Bronchial epithelial cell (primary cell): ENCODE measurements around the gene ZNF853. TPM values are rescaled to one million over a fixed set of nuclear protein-coding genes. Genes with fewer than 3 reads are reported as not detected.

Source experiments
- DNase-seq: peaks from one replicate; pipeline ENCODE4 v3.0.0-alpha.2; 2010; ENCODE audit warnings: low read depth
- FAIRE-seq: peaks from 2 replicates; lab custom pipeline; 2011; peaks lifted over from hg19 to GRCh38; lab: Jason Lieb, UNC
- H3K27me3 ChIP-seq: 2 replicates; pipeline ENCODE4 v1.5.1; 2011; ENCODE audit warnings: low read length; ENCODE audit not compliant: control insufficient read depth, insufficient read depth
- H3K36me3 ChIP-seq: 2 replicates; pipeline ENCODE4 v1.5.1; 2011; ENCODE audit warnings: low read length; ENCODE audit not compliant: control insufficient read depth, insufficient read depth
- H3K4me3 ChIP-seq: 2 replicates; pipeline ENCODE4 v1.5.1; 2011; ENCODE audit warnings: mild to moderate bottlenecking, low read depth, low read length, control low read depth
- total RNA-seq: library from RNA; depleted of rRNA; stranded (reverse); fragments of >200 nt; gene quantifications from 2 replicates; pipeline ENCODE4 v1.2.1, GENCODE V29; 2014
- TF ChIP-seq, protein P1 (sequence below): IDR thresholded peaks from 2 replicates; pipeline ENCODE4 v1.5.1; 2011; ENCODE audit warnings: mild to moderate bottlenecking, moderate library complexity, low read length, control low read depth, inconsistent platforms; ENCODE audit not compliant: insufficient read depth, severe bottlenecking

ZNF853 gene
- total RNA-seq, 1 donor from 2014 or later, result 0.53 TPM

- no peaks in the 10 kb centered on the region for H3K36me3 ChIP-seq
- H3K4me3 ChIP-seq, result no peak overlapping the region
- DNase-seq (no peak), FAIRE-seq (peak; percentile 18)
- H3K27me3 ChIP-seq, result peaks cover 3% of the 10 kb centered on the region
- TF ChIP-seq, protein P1, sequence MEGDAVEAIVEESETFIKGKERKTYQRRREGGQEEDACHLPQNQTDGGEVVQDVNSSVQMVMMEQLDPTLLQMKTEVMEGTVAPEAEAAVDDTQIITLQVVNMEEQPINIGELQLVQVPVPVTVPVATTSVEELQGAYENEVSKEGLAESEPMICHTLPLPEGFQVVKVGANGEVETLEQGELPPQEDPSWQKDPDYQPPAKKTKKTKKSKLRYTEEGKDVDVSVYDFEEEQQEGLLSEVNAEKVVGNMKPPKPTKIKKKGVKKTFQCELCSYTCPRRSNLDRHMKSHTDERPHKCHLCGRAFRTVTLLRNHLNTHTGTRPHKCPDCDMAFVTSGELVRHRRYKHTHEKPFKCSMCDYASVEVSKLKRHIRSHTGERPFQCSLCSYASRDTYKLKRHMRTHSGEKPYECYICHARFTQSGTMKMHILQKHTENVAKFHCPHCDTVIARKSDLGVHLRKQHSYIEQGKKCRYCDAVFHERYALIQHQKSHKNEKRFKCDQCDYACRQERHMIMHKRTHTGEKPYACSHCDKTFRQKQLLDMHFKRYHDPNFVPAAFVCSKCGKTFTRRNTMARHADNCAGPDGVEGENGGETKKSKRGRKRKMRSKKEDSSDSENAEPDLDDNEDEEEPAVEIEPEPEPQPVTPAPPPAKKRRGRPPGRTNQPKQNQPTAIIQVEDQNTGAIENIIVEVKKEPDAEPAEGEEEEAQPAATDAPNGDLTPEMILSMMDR, result no peak
These were observed 6.1 kb downstream of the ZNF853 start for GRCh38 chr7:6621195-6622133.

GRCh38 chr7:6622134-6622710 lies 6.8 kb downstream of the ZNF853 start:
- FAIRE-seq, result no peak
- Histone ChIP-seq H3K27me3 (no peaks in the 10 kb centered on the region), H3K4me3 (no peak overlapping the region), H3K36me3 (no peaks in the 10 kb centered on the region)
- TF ChIP-seq, protein P1, result no peak
- no peak for DNase-seq

DNA sequence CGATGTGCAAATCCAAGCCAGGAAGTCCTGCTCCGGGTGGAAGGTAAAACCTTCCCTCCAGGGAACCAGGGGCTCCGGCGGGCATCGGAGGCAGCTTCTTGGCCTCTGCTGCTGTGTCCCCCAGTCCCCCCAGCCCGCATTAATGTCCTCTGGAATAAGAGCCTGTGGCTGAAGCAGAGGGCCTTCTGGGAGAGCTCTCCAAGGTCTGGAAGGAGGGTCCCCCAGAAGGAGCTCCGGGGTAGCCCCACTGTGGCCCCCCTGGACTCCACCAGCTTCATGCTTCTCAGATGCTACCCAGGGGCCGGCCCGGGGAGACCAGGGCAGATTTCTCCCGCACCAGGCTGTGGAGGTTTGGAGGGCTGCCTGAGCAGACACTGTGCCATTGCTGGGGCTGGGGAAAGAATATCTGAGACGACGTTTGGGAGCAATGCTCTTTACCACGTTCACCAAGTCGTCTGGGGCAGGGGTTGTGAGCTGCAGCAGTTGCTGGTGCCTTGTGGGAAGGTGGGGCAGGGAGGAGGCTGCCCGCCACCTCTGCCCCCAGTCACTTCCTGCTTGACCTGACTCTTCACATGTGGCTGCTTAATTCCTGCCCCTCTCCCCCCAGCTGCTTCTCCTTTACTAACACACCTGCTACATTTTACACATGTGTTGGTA lies 8.3 kb downstream of the ZNF853 start:
- FAIRE-seq, result no peak
- no peak overlapping the region for H3K4me3 ChIP-seq
- TF ChIP-seq, protein P1, result no peak
- no peaks in the 10 kb centered on the region for H3K27me3 ChIP-seq
- no peak for DNase-seq
- H3K36me3 ChIP-seq, result no peaks in the 10 kb centered on the region

GRCh38 chr7:6624246-6624611 lies 8.8 kb downstream of the ZNF853 start:
- TF ChIP-seq, protein P1, result no peak
- DNase-seq (no peak), FAIRE-seq (no peak)

GRCh38 chr7:6628045-6628444 lies 12.6 kb downstream of the ZNF853 start:
- TF ChIP-seq, protein P1, result no peak
- FAIRE-seq (no peak), DNase-seq (peak; percentile 69)
- Histone ChIP-seq H3K27me3 (no peaks in the 10 kb centered on the region), H3K36me3 (no peaks in the 10 kb centered on the region), H3K4me3 (no peak overlapping the region)

More at GRCh38 chr7:6624246-6624611, 8.8 kb downstream of the ZNF853 start:
- Histone ChIP-seq H3K27me3 (no peaks in the 10 kb centered on the region), H3K4me3 (no peak overlapping the region), H3K36me3 (no peaks in the 10 kb centered on the region)
